Loucy (cell line): ENCODE measurements around the gene TOX2.

ENCODE experiments used
- EZH2phosphoT487 ChIP-seq: fragments of 200-600 bp; IDR thresholded peaks from 2 replicates; pipeline ENCODE4 v1.6.1; 2018; ENCODE audit warnings: antibody characterized with exemption, mild to moderate bottlenecking, moderate library complexity, borderline replicate concordance
- TF ChIP-seq, protein P1 (sequence below): fragments of 200-600 bp; sonication (generic); conservative IDR thresholded peaks from 2 replicates; pipeline ENCODE4 v1.5.1; 2014; ENCODE audit warnings: mild to moderate bottlenecking, antibody characterized with exemption, low read length

DNA sequence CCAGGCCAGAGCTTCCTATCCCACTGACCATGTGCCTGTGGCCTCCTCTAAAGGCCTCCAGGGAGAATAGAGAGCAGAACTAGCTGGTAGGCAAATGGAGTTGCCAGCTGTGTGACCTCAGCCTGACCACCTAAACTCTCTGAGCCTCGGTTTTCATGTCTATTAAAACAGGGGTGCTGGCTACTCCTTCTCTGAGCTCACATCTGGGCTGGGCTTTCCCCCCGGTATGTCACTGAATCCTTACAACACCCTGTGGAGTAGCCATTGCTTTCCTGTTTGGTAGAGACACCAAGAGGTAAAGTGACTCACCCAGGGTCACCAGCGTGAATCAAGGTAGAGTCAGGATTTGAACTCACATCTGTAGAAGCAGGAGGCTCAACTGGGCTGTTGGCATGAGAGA is 140.2 kb downstream of the TOX2 start:
- TF ChIP-seq EZH2phosphoT487: no peak
- TF ChIP-seq, protein P1, sequence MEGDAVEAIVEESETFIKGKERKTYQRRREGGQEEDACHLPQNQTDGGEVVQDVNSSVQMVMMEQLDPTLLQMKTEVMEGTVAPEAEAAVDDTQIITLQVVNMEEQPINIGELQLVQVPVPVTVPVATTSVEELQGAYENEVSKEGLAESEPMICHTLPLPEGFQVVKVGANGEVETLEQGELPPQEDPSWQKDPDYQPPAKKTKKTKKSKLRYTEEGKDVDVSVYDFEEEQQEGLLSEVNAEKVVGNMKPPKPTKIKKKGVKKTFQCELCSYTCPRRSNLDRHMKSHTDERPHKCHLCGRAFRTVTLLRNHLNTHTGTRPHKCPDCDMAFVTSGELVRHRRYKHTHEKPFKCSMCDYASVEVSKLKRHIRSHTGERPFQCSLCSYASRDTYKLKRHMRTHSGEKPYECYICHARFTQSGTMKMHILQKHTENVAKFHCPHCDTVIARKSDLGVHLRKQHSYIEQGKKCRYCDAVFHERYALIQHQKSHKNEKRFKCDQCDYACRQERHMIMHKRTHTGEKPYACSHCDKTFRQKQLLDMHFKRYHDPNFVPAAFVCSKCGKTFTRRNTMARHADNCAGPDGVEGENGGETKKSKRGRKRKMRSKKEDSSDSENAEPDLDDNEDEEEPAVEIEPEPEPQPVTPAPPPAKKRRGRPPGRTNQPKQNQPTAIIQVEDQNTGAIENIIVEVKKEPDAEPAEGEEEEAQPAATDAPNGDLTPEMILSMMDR: no peak
